Activated CD4-positive, alpha-beta T cell treated with anti-CD3 and anti-CD28 coated beads, Interleukin-2, amount 10 ng/mL, durations not matched to agents 7 days and 5 days (primary cell): Measurements from ENCODE around the gene MAPRE2. TPM values are rescaled to one million over a fixed set of nuclear protein-coding genes. Genes with fewer than 3 reads are reported as not detected.

Experiments
- CTCF ChIA-PET: fragments of 350-600 bp; sonication (Branson Sonifier 250); formaldehyde crosslinking; loops from one replicate; lab custom pipeline; 2021; ENCODE audit warnings: antibody characterized with exemption; lab: Charles Lee
- POLR2A ChIA-PET: fragments of 350-600 bp; sonication (Branson Sonifier 250); formaldehyde crosslinking; loops from one replicate; lab custom pipeline; 2021; ENCODE audit warnings: antibody characterized with exemption; lab: Charles Lee
- DNase-seq: peaks from one replicate; pipeline ENCODE4 v3.0.0-alpha.2; 2020
- H3K27ac Mint-ChIP-seq: one replicate; pipeline ENCODE4 v1.8.0; 2021; ENCODE audit warnings: mild to moderate bottlenecking, moderate library complexity, mixed read lengths
- H3K27me3 Mint-ChIP-seq: one replicate; pipeline ENCODE4 v1.8.0; 2021; ENCODE audit warnings: mixed read lengths
- H3K36me3 Mint-ChIP-seq: one replicate; pipeline ENCODE4 v1.8.0; 2021; ENCODE audit warnings: low read depth, mixed read lengths
- H3K4me1 Mint-ChIP-seq: one replicate; pipeline ENCODE4 v1.8.0; 2021; ENCODE audit warnings: mixed read lengths
- H3K4me3 Mint-ChIP-seq: one replicate; pipeline ENCODE4 v1.8.0; 2021; ENCODE audit warnings: mild to moderate bottlenecking, moderate library complexity, mixed read lengths
- H3K9me3 Mint-ChIP-seq: one replicate; pipeline ENCODE4 v1.8.0; 2021; ENCODE audit warnings: mixed read lengths
- total RNA-seq, 2 experiments: library from RNA; stranded (reverse); gene quantifications; one replicate each; pipeline ENCODE4 v1.2.3, GENCODE V29; 2021

MAPRE2 gene
- total RNA-seq, 2 experiments from 2014 or later = 48.6 to 61.9 TPM

GRCh38 chr18:35087726-35088125 is 46.5 kb downstream of the MAPRE2 start:
- Mint-ChIP-seq H3K4me3 (no peak overlapping the region), H3K36me3 (peaks cover 7% of the 10 kb centered on the region), H3K9me3 (no peaks in the 10 kb centered on the region), H3K27me3 (no peaks in the 10 kb centered on the region), H3K27ac (no peak overlapping the region), H3K4me1 (peaks cover 3% of the 10 kb centered on the region)
- ChIA-PET CTCF (no interaction called here), POLR2A (no interaction called here)
- DNase-seq = no peak

DNA sequence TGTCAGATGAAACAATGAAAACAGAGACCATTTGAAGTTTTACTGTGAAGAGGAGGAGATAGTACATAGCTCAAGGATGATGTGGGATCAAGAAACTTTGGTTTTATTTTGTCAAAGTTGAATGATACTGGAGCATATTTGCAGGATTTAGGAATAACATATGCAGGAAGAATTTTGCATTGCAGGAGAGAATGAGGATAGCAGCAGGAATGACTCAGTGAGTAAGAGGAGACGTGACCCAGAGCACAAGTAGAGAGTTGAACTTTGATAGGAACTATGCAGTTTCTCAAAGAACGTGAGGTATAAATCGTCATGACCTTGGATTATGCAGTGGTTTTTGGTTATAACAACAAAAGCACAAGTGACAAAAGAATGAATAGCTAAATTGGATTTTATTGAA is 47.7 kb downstream of the MAPRE2 start:
- CTCF ChIA-PET = no interaction called here
- no peak for DNase-seq

GRCh38 chr18:35089382-35089781 is 48.2 kb downstream of the MAPRE2 start:
- no peak overlapping the region for H3K4me3 Mint-ChIP-seq
- H3K36me3 Mint-ChIP-seq = peaks cover 11% of the 10 kb centered on the region
- peaks cover 3% of the 10 kb centered on the region for H3K4me1 Mint-ChIP-seq
- no peaks in the 10 kb centered on the region for H3K9me3 Mint-ChIP-seq
- no peak overlapping the region for H3K27ac Mint-ChIP-seq
- POLR2A ChIA-PET = no interaction called here
- no peak for DNase-seq
- CTCF ChIA-PET = no interaction called here
- H3K27me3 Mint-ChIP-seq = no peaks in the 10 kb centered on the region

More for the DNA sequence above, 47.7 kb downstream of the MAPRE2 start:
- Mint-ChIP-seq H3K27ac (no peak overlapping the region), H3K9me3 (no peaks in the 10 kb centered on the region), H3K27me3 (no peaks in the 10 kb centered on the region), H3K4me3 (no peak overlapping the region), H3K36me3 (peaks cover 10% of the 10 kb centered on the region), H3K4me1 (peaks cover 3% of the 10 kb centered on the region)
- POLR2A ChIA-PET = no interaction called here

- ChIA-PET POLR2A (no interaction called here), CTCF (no interaction called here)
- H3K27me3 Mint-ChIP-seq = no peaks in the 10 kb centered on the region
- H3K9me3 Mint-ChIP-seq = no peaks in the 10 kb centered on the region
- no peak overlapping the region for H3K4me3 Mint-ChIP-seq
- peaks cover 13% of the 10 kb centered on the region for H3K36me3 Mint-ChIP-seq
- H3K27ac Mint-ChIP-seq = no peak overlapping the region
- no peak for DNase-seq
- peaks cover 3% of the 10 kb centered on the region for H3K4me1 Mint-ChIP-seq
Measured at GRCh38 chr18:35089891-35090550, 48.8 kb downstream of the MAPRE2 start.

DNA sequence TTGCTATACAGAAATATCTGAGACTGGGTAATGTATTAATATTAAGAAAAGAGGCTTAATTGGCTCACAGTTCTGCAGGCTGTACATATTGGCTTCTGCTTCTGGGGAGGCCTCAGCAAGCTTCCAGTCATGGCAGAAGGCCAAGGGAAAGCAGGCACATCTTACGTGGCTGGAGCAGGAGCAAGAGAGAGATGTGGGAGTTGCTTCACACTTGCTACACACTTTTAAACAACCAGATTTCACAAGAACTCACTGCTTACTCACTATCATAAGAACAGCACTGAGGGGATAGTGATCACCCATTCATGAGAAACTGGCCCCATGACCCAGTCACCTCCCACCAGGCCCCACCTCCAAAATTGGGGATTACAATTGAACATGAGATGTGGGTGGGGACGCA is 50.6 kb downstream of the MAPRE2 start:
- Mint-ChIP-seq H3K27ac (no peak overlapping the region), H3K9me3 (no peaks in the 10 kb centered on the region), H3K27me3 (no peaks in the 10 kb centered on the region), H3K36me3 (peaks cover 13% of the 10 kb centered on the region), H3K4me3 (no peak overlapping the region), H3K4me1 (peaks cover 7% of the 10 kb centered on the region)
- CTCF ChIA-PET = no interaction called here
- no peak for DNase-seq
- POLR2A ChIA-PET = no interaction called here

- no peaks in the 10 kb centered on the region for H3K27me3 Mint-ChIP-seq
- CTCF ChIA-PET = interaction anchor here (1.2 kb wide), 1 partner anchor 741 kb away, joined by 3 read pairs; no protein-coding TSS in a partner anchor
- peaks cover 36% of the 10 kb centered on the region for H3K36me3 Mint-ChIP-seq
- POLR2A ChIA-PET = no interaction called here
- H3K27ac Mint-ChIP-seq = no peak overlapping the region
- DNase-seq = no peak
- no peaks in the 10 kb centered on the region for H3K9me3 Mint-ChIP-seq
- no peak overlapping the region for H3K4me3 Mint-ChIP-seq
- peaks cover 4% of the 10 kb centered on the region for H3K4me1 Mint-ChIP-seq
Measured at GRCh38 chr18:35095983-35096676, 54.9 kb downstream of the MAPRE2 start.

- POLR2A ChIA-PET = no interaction called here
- H3K27ac Mint-ChIP-seq = no peak overlapping the region
- DNase-seq = no peak
- CTCF ChIA-PET = interaction anchor here (1.2 kb wide), 1 partner anchor 740 kb away, joined by 3 read pairs; no protein-coding TSS in a partner anchor
- H3K9me3 Mint-ChIP-seq = no peaks in the 10 kb centered on the region
- peaks cover 40% of the 10 kb centered on the region for H3K36me3 Mint-ChIP-seq
- H3K27me3 Mint-ChIP-seq = no peaks in the 10 kb centered on the region
- peaks cover 4% of the 10 kb centered on the region for H3K4me1 Mint-ChIP-seq
- H3K4me3 Mint-ChIP-seq = no peak overlapping the region
Measured at GRCh38 chr18:35096677-35097011, 55.4 kb downstream of the MAPRE2 start.

DNA sequence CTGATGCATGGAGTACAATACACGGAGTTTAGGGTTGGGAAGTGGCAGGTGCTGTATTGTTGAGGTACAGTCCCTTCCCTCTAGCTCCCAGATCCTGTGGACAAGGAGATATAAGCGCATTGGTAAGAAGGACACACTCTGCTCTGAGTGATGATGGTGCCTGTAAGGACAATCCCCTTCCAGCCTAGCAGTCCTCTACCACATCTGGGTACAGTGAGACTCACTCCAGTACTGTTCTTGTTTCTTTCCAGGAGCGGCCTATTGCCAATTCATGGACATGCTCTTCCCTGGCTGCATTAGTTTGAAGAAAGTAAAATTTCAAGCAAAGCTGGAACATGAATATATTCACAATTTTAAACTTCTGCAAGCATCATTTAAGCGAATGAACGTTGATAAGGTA is 56.0 kb downstream of the MAPRE2 start:
- no peak for DNase-seq
- H3K4me3 Mint-ChIP-seq = no peak overlapping the region
- H3K27ac Mint-ChIP-seq = no peak overlapping the region
- H3K27me3 Mint-ChIP-seq = no peaks in the 10 kb centered on the region
- peaks cover 4% of the 10 kb centered on the region for H3K4me1 Mint-ChIP-seq
- peaks cover 45% of the 10 kb centered on the region for H3K36me3 Mint-ChIP-seq
- H3K9me3 Mint-ChIP-seq = no peaks in the 10 kb centered on the region
- CTCF ChIA-PET = interaction anchor here (1.2 kb wide), 2 partner anchors 13 to 740 kb away, joined by 3 read pairs; no protein-coding TSS in a partner anchor
- POLR2A ChIA-PET = no interaction called here

DNA sequence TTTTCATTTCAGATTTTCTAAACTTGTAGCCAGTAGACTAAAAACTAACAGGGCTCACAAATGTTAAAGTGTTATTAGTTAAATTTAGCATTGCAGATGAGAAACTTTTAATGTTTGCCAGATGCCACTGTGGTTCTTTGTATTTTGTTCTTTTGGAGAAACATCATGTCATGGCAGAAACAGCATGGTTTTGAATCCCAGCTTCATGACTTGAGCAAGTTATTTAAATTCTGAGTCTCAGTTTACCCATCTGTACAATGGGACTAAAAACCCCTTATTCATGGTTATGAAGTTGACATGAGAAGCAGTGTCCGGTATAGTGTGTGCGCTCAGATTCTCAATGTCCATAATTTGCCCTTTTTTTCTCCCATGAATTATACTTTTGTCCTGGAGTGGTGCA is 56.5 kb downstream of the MAPRE2 start:
- Mint-ChIP-seq H3K36me3 (peaks cover 48% of the 10 kb centered on the region), H3K4me3 (no peak overlapping the region), H3K27me3 (no peaks in the 10 kb centered on the region), H3K4me1 (peaks cover 4% of the 10 kb centered on the region), H3K27ac (no peak overlapping the region), H3K9me3 (no peaks in the 10 kb centered on the region)
- CTCF ChIA-PET = interaction anchor here (0.8 to 1.2 kb wide), 2 partner anchors 13 to 58 kb away, joined by 3 read pairs; no protein-coding TSS in a partner anchor
- no peak for DNase-seq
- POLR2A ChIA-PET = no interaction called here

- ChIA-PET CTCF (no interaction called here), POLR2A (no interaction called here)
- Mint-ChIP-seq H3K4me3 (no peak overlapping the region), H3K36me3 (peaks cover 42% of the 10 kb centered on the region), H3K27me3 (no peaks in the 10 kb centered on the region), H3K9me3 (no peaks in the 10 kb centered on the region), H3K27ac (no peak overlapping the region), H3K4me1 (peaks cover 4% of the 10 kb centered on the region)
- no peak for DNase-seq
Measured at GRCh38 chr18:35099911-35100310, 58.7 kb downstream of the MAPRE2 start.

DNA sequence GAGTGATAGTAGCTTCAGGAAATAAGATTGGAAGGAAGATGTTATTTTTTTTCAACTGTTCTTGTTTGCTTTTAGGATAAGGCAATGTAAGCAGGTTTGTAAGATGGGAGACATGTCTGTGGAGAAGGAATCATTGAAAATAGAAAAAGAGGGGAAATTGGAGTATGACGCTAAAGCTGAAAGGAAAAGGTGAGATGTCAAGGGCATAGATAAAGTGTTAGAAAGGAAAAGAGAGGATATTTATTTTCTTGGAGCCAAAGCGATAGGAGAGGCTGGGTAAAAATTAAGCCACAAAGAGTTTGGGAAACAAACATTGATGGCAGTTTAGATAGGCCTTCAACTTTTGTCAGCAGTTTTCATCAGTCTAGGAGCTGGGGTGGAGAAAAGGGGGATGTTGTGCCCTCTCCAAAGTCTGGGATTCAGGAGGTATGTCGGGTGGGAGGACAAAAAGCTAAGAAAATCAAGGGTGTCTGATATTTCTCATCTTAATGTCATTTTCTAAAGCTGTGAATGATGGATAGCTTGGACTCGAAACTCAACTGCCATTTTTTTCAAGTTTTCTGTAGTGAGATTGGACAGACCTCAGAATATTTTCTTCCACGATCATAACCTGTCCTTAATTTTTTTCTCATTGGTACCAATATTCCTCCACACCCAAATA is 63.3 kb downstream of the MAPRE2 start:
- H3K36me3 Mint-ChIP-seq = peaks cover 38% of the 10 kb centered on the region
- POLR2A ChIA-PET = no interaction called here
- no peak for DNase-seq
- H3K27me3 Mint-ChIP-seq = no peaks in the 10 kb centered on the region
- CTCF ChIA-PET = interaction anchor here (0.7 kb wide), 1 partner anchor 31 kb away, joined by 3 read pairs; no protein-coding TSS in a partner anchor
- no peaks in the 10 kb centered on the region for H3K9me3 Mint-ChIP-seq
- peaks cover 4% of the 10 kb centered on the region for H3K4me1 Mint-ChIP-seq
- no peak overlapping the region for H3K27ac Mint-ChIP-seq
- no peak overlapping the region for H3K4me3 Mint-ChIP-seq

DNA sequence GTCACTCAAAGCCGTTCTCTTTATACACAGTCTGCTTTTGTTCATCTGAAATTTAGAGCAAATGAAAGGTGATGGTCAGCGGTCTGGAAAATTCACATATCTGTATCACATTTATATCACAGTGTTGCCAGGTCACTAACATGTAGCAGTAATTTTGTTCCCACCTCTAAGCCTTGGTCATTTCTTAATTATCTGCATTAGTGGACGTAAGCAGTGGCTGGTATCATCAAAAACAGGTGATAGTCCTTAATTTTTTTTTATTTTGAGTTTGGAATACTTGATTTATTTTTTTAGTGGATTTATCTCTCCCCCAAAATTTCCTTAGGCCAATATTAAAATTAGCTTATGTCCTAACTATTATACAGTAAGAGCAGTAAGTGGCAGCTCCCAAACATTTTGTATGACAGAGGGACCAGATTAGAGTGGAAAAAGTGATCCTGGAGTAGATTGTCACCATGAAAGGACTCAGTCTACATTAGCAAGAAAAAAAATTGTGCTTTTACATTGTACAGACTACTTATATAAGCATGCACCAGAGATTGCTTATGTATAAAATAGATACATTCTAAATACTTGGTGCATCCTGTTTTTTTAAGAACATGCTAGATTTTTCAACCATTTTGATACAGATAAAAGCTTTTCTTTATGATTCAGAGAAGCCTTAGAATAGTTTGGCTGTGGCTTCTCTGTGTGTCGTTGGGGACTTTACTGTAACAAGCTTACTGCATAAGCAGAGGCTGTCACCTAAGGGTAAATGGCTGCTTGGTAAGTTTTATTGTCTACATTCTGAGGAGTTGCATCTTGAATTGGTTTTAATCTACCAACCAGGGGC is 65.0 kb downstream of the MAPRE2 start:
- no peak for DNase-seq
- H3K4me1 Mint-ChIP-seq = peaks cover 7% of the 10 kb centered on the region
- CTCF ChIA-PET = interaction anchor here (1.0 to 1.8 kb wide), 3 partner anchors 9 to 20 kb away, joined by 3 to 5 read pairs (median 3); no protein-coding TSS in a partner anchor
- peaks cover 4% of the 10 kb centered on the region for H3K9me3 Mint-ChIP-seq
- POLR2A ChIA-PET = no interaction called here
- H3K27ac Mint-ChIP-seq = no peak overlapping the region
- H3K27me3 Mint-ChIP-seq = no peaks in the 10 kb centered on the region
- no peak overlapping the region for H3K4me3 Mint-ChIP-seq
- H3K36me3 Mint-ChIP-seq = peaks cover 38% of the 10 kb centered on the region
